Cerebellar nuclear complex (tissue), 1 donor: ENCODE data around the gene MAN2C1.
"Not testable (repeated sequence)": the region's sequence is repeated elsewhere in the genome, so short reads cannot be mapped to it uniquely, and the experiment has no call there.

ENCODE experiments used
- DNase-seq, 2 experiments: peaks; one replicate each; lab custom pipeline; 2025; lab: John Stamatoyannopoulos, UW

Gene MAN2C1

GRCh38 chr15:75360856-75361255 is 7.6 kb downstream of the MAN2C1 start:
- DNase-seq, result no peak

GRCh38 chr15:75360391-75360790 is 8.0 kb downstream of the MAN2C1 start:
- no peak for DNase-seq

GRCh38 chr15:75359537-75360250 is 8.7 kb downstream of the MAN2C1 start:
- DNase-seq, result no peak

- DNase-seq, result no peak
Observed at GRCh38 chr15:75358771-75359536, 9.5 kb downstream of the MAN2C1 start.

GRCh38 chr15:75357976-75358673 is 10.3 kb downstream of the MAN2C1 start:
- no peak for DNase-seq

GRCh38 chr15:75356517-75356916 is 11.9 kb downstream of the MAN2C1 start:
- no peak for DNase-seq

GRCh38 chr15:75356006-75356405 is 12.4 kb downstream of the MAN2C1 start:
- DNase-seq, result no peak

GRCh38 chr15:75355369-75355768 is 13.0 kb downstream of the MAN2C1 start:
- DNase-seq, result no peak

- no peak for DNase-seq
Observed at GRCh38 chr15:75354454-75354853, 14.0 kb downstream of the MAN2C1 start.

GRCh38 chr15:75353604-75354003 is 14.8 kb downstream of the MAN2C1 start:
- DNase-seq, result no peak

GRCh38 chr15:75352186-75353080 is 16.0 kb downstream of the MAN2C1 start:
- DNase-seq, result no peak

- no peak for DNase-seq
Observed at GRCh38 chr15:75350601-75351361, 17.6 kb downstream of the MAN2C1 start.

GRCh38 chr15:75349851-75350588 is 18.4 kb downstream of the MAN2C1 start:
- no peak for DNase-seq

- DNase-seq, result not testable (repeated sequence)
Observed at GRCh38 chr15:75349351-75349669, 19.1 kb downstream of the MAN2C1 start.

GRCh38 chr15:75348562-75349350 is 19.7 kb downstream of the MAN2C1 start:
- no peak for DNase-seq

GRCh38 chr15:75348034-75348561 is 20.3 kb downstream of the MAN2C1 start:
- no peak for DNase-seq

GRCh38 chr15:75347222-75348033 is 21.0 kb downstream of the MAN2C1 start:
- DNase-seq, result no peak

GRCh38 chr15:75346796-75347221 is 21.6 kb downstream of the MAN2C1 start, which contains the start of gene NEIL1:
Gene NEIL1 (plus strand): TSS chr15:75347039. CDS start chr15:75348906, 1,867 bp downstream.
- DNase-seq, result no peak
